ENCODE data around the gene MRPS26. TPM values are rescaled to one million over a fixed set of nuclear protein-coding genes. Genes with fewer than 3 reads are reported as not detected.
"Not testable (repeated sequence)": the region's sequence is repeated elsewhere in the genome, so short reads cannot be mapped to it uniquely, and the experiment has no call there.

Gene MRPS26
- total RNA-seq, 1 donor from 2014 or later, result 27.3 TPM

- H3K9me3 ChIP-seq (ENCODE audit: insufficient read depth, low read depth, low read length), result no peaks in the 10 kb centered on the region
- H4K20me1 ChIP-seq (ENCODE audit: insufficient read depth, low read length), result peaks cover 5% of the 10 kb centered on the region
- DNase-seq (ENCODE audit: low read depth) (no peak), FAIRE-seq (no peak)
- Mint-ChIP-seq H3K27ac (ENCODE audit: unreplicated experiment) (no peak overlapping the region), H3K36me3 (ENCODE audit: low read depth, unreplicated experiment) (peaks cover 13% of the 10 kb centered on the region), H3K27me3 (ENCODE audit: low read depth, unreplicated experiment) (no peaks in the 10 kb centered on the region), H3K4me1 (ENCODE audit: low read depth, unreplicated experiment) (peaks cover 3% of the 10 kb centered on the region), H3K9me3 (ENCODE audit: unreplicated experiment) (no peaks in the 10 kb centered on the region), H3K4me3 (ENCODE audit: unreplicated experiment) (no peak overlapping the region)
- no peak overlapping the region for H3K4me2 ChIP-seq (ENCODE audit: low read length)
- H3K36me3 ChIP-seq (ENCODE audit: insufficient read depth, low read length), result peaks cover 13% of the 10 kb centered on the region
- no peak for TF ChIP-seq EZH2 (IDR thresholded peaks at IDR 0.05; ENCODE audit: insufficient read depth, low read length)
- no peak overlapping the region for H3K9ac ChIP-seq (ENCODE audit: low read length)
- H2AFZ ChIP-seq (ENCODE audit: low read depth, low read length), result no peak overlapping the region
- H3K27me3 ChIP-seq (ENCODE audit: insufficient read depth, low read length), result no peaks in the 10 kb centered on the region
- H3K4me1 ChIP-seq (ENCODE audit: insufficient read depth, low read length), result peaks cover 5% of the 10 kb centered on the region
- H3K79me2 ChIP-seq (ENCODE audit: insufficient read depth, low read length), result peaks cover 10% of the 10 kb centered on the region
- no peak overlapping the region for H3K4me3 ChIP-seq (ENCODE audit: insufficient read depth, low read depth, low read length)
- no peak overlapping the region for H3K27ac ChIP-seq (ENCODE audit: low read depth, low read length)
Observed at GRCh38 chr20:3051385-3052019, 5.7 kb downstream of the MRPS26 start.

- Histone ChIP-seq H3K4me2 (ENCODE audit: low read length) (no peak overlapping the region), H3K27ac (ENCODE audit: low read depth, low read length) (no peak overlapping the region), H3K4me3 (ENCODE audit: insufficient read depth, low read depth, low read length) (no peak overlapping the region), H3K9ac (ENCODE audit: low read length) (no peak overlapping the region), H3K9me3 (ENCODE audit: insufficient read depth, low read depth, low read length) (no peaks in the 10 kb centered on the region), H4K20me1 (ENCODE audit: insufficient read depth, low read length) (no peaks in the 10 kb centered on the region), H2AFZ (ENCODE audit: low read depth, low read length) (no peak overlapping the region), H3K27me3 (ENCODE audit: insufficient read depth, low read length) (no peaks in the 10 kb centered on the region), H3K36me3 (ENCODE audit: insufficient read depth, low read length) (no peaks in the 10 kb centered on the region), H3K79me2 (ENCODE audit: insufficient read depth, low read length) (no peaks in the 10 kb centered on the region), H3K4me1 (ENCODE audit: insufficient read depth, low read length) (no peaks in the 10 kb centered on the region)
- DNase-seq (ENCODE audit: low read depth), result no peak
- Mint-ChIP-seq H3K9me3 (ENCODE audit: unreplicated experiment) (no peaks in the 10 kb centered on the region), H3K4me1 (ENCODE audit: low read depth, unreplicated experiment) (no peaks in the 10 kb centered on the region), H3K27me3 (ENCODE audit: low read depth, unreplicated experiment) (peaks cover 1% of the 10 kb centered on the region), H3K36me3 (ENCODE audit: low read depth, unreplicated experiment) (no peaks in the 10 kb centered on the region), H3K27ac (ENCODE audit: unreplicated experiment) (no peak overlapping the region), H3K4me3 (ENCODE audit: unreplicated experiment) (no peak overlapping the region)
- TF ChIP-seq CTCF (IDR thresholded peaks at IDR 0.05; ENCODE audit: insufficient read depth, low read depth, low read length) (no peak), EZH2 (IDR thresholded peaks at IDR 0.05; ENCODE audit: insufficient read depth, low read length) (no peak)
- no peak for FAIRE-seq
Observed at GRCh38 chr20:3059489-3059888, 13.6 kb downstream of the MRPS26 start.

- not testable (repeated sequence) for H3K9me3 ChIP-seq (ENCODE audit: insufficient read depth, low read depth, low read length); H3K36me3 Mint-ChIP-seq (ENCODE audit: low read depth, unreplicated experiment); H3K27me3 Mint-ChIP-seq (ENCODE audit: low read depth, unreplicated experiment); H3K36me3 ChIP-seq (ENCODE audit: insufficient read depth, low read length); FAIRE-seq; H3K9me3 Mint-ChIP-seq (ENCODE audit: unreplicated experiment); H3K79me2 ChIP-seq (ENCODE audit: insufficient read depth, low read length); H3K4me3 Mint-ChIP-seq (ENCODE audit: unreplicated experiment); H3K27me3 ChIP-seq (ENCODE audit: insufficient read depth, low read length); H3K4me2 ChIP-seq (ENCODE audit: low read length); H2AFZ ChIP-seq (ENCODE audit: low read depth, low read length); H3K27ac ChIP-seq (ENCODE audit: low read depth, low read length); H3K4me3 ChIP-seq (ENCODE audit: insufficient read depth, low read depth, low read length); H3K27ac Mint-ChIP-seq (ENCODE audit: unreplicated experiment); DNase-seq (ENCODE audit: low read depth); H3K4me1 ChIP-seq (ENCODE audit: insufficient read depth, low read length); H3K4me1 Mint-ChIP-seq (ENCODE audit: low read depth, unreplicated experiment); H3K9ac ChIP-seq (ENCODE audit: low read length); H4K20me1 ChIP-seq (ENCODE audit: insufficient read depth, low read length)
Observed at GRCh38 chr20:3064119-3064518, 18.3 kb downstream of the MRPS26 start.
